ENCODE measurements around the gene SLC7A5. TPM values are rescaled to one million over a fixed set of nuclear protein-coding genes. Genes with fewer than 3 reads are reported as not detected.
"Not testable (repeated sequence)": the region's sequence is repeated elsewhere in the genome, so short reads cannot be mapped to it uniquely, and the experiment has no call there.

SLC7A5 gene
- total and polyA plus RNA-seq, 2 donors = 3.2 to 27.3 TPM

DNA sequence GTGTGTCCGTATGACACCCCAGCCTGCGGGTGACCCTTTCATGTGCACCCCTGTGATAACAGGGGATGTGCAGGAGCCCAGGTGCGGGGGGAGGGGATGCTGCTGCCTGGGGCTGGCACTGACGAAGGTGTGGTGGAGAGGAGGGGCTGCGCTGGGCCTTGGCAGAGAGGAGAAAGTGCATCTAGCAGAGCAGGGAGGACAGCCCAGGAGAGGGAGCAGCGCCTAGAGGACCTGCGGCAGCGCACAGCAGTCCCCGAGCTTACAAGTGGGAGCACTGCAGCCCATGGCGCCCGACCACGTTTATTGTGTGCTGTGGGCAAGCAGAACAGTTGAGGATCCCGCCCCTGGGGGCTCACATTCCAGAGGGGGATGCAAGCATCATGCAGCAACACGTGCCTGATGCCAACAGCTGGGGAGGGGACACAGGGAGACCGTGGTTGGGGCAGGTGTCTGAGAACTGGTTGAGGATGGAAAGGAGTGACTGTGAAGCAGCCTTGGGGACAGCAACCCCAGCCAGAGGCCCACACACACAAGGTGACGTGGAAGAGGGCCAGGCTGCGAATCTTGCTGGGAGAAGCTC is 10.9 kb upstream of the SLC7A5 start:
- H3K4me3 ChIP-seq (ENCODE audit: low read depth, low read length) = no peak overlapping the region
- 68% methylated on average over 17 of the region's 17 CpGs for WGBS
- H3K4me1 ChIP-seq (ENCODE audit: insufficient read depth) = no peaks in the 10 kb centered on the region
- no peaks in the 10 kb centered on the region for H3K36me3 ChIP-seq (ENCODE audit: insufficient read depth)
- DNase-seq (ENCODE audit: extremely low spot score) = no peak
- H3K27ac ChIP-seq (ENCODE audit: low read depth) = no peak overlapping the region

DNA sequence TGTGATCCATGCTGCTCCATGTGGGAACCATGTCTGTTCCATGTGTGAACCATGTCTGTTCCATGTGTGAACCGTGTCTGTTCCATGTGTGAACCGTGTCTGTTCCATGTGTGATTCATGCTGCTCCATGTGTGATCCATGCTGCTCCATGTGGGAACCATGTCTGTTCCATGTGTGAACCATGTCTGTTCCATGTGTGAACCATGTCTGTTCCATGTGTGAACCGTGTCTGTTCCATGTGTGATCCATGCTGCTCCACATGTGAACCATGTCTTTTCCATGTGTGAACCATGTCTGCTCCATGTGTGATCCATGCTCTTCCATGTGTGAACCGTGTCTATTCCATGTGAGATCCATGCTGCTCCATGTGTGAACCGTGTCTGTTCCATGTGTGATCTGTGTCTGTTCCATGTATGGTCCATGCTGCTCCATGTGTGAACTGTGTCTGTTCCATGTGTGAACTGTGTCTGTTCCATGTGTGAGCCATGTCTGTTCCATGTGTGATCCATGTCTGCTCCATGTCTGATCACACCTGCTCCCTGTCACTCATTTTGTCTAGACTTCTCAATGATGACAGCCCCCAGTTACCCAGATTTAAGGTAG is 10.2 kb upstream of the SLC7A5 start:
- H3K4me3 ChIP-seq (ENCODE audit: low read depth, low read length); H3K36me3 ChIP-seq (ENCODE audit: insufficient read depth); H3K4me1 ChIP-seq (ENCODE audit: insufficient read depth); H3K27ac ChIP-seq (ENCODE audit: low read depth); DNase-seq (ENCODE audit: extremely low spot score): not testable (repeated sequence)
- WGBS = 95% methylated on average over 5 of the region's 5 CpGs

DNA sequence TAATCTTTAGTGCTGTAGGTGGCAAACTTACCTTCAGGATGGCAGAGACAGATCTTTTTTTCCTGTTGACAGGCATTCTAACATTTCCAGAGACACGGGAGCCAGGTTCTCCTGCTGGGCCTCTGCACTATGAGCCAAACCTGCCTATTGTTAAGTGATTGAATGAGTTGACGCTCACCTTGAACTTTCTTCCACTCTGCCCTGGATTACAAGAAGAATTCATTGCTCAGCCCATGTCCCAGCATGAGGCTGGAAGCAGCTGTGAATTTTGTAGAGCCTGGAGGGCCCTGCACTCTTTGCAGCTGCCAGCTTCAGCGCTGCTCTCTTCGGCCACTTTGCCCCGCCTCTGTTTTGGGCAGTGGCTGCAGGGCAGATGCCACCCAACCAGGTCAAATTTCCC is 9.4 kb upstream of the SLC7A5 start:
- DNase-seq (ENCODE audit: extremely low spot score) = no peak
- WGBS = 75% methylated on average over 5 of the region's 5 CpGs
- no peaks in the 10 kb centered on the region for H3K36me3 ChIP-seq (ENCODE audit: insufficient read depth)
- no peaks in the 10 kb centered on the region for H3K4me1 ChIP-seq (ENCODE audit: insufficient read depth)
- H3K27ac ChIP-seq (ENCODE audit: low read depth) = no peak overlapping the region
- H3K4me3 ChIP-seq (ENCODE audit: low read depth, low read length) = no peak overlapping the region

DNA sequence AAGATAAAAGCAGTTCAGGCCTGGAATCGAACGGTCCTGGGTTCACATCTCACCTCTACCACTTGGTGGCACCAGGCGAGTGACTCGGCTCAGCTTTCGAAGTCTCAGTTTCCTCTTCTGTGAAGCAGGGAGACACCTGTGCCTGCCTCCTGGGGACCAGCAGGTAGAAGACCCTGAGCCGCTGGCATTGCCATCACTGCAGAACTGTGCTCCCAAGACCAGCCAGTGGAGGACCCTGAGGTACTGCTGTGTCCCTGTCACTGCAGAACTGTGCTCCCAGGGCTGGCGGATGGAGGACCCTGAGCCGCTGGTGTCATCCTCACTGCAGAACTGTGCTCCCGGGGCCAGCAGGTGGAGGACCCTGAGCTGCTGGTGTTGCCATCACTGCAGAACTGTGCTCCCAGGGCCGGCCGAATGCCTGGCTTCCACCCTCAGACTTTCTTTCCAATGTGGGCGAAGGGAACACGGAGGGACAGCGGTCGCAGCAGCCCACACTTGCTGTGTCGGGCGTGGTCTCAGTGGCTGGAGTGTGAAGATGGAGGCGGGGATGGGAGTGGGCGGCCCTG is 8.7 kb upstream of the SLC7A5 start:
- no peaks in the 10 kb centered on the region for H3K36me3 ChIP-seq (ENCODE audit: insufficient read depth)
- 83% methylated on average over 19 of the region's 19 CpGs for WGBS
- no peak overlapping the region for H3K27ac ChIP-seq (ENCODE audit: low read depth)
- H3K4me3 ChIP-seq (ENCODE audit: low read depth, low read length) = no peak overlapping the region
- DNase-seq (ENCODE audit: extremely low spot score) = no peak
- H3K4me1 ChIP-seq (ENCODE audit: insufficient read depth) = no peaks in the 10 kb centered on the region

DNA sequence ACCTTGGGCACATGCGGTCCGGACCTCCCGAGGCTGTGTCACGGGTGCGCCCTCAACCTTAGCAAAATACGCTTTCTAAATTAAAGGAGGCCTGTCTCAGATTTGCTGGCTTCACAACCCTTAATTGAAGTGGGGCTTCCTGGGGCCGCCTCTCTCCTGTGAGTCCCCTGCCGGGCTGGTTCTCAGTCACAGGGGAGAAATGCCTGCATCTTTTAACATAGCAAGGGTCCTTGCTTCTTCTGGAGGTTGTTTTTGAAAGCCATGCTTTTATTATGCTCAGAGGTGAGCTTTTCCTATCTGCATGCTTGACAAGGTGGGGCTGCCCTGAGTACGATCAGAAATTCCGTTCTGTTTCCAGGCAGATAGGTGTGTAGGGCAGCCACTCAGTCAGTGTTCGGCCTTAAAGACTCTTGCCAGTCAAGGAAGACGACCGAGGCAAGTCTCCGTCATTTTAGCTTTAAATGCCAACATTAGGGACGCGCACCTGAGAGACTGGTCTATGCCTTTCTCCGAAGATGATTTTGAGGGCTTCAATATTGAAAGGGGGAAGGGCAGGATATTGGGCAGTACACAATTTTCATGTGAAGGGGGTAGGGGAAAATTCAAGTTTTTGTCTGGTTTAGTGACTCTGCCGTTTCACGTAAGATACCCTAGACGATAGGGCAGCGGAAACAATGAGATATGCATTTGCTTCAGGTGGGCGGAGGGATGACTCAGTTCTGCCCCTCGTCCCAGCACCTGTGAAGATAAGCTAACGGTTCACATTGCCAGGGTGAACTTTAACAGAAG is 5.5 kb upstream of the SLC7A5 start:
- Histone ChIP-seq H3K4me1 (ENCODE audit: insufficient read depth) (no peaks in the 10 kb centered on the region), H3K36me3 (ENCODE audit: insufficient read depth) (no peaks in the 10 kb centered on the region), H3K4me3 (ENCODE audit: low read depth, low read length) (no peak overlapping the region), H3K27ac (ENCODE audit: low read depth) (no peak overlapping the region)
- WGBS = 46% methylated on average over 24 of the region's 24 CpGs
- no peak for DNase-seq (ENCODE audit: extremely low spot score)

DNA sequence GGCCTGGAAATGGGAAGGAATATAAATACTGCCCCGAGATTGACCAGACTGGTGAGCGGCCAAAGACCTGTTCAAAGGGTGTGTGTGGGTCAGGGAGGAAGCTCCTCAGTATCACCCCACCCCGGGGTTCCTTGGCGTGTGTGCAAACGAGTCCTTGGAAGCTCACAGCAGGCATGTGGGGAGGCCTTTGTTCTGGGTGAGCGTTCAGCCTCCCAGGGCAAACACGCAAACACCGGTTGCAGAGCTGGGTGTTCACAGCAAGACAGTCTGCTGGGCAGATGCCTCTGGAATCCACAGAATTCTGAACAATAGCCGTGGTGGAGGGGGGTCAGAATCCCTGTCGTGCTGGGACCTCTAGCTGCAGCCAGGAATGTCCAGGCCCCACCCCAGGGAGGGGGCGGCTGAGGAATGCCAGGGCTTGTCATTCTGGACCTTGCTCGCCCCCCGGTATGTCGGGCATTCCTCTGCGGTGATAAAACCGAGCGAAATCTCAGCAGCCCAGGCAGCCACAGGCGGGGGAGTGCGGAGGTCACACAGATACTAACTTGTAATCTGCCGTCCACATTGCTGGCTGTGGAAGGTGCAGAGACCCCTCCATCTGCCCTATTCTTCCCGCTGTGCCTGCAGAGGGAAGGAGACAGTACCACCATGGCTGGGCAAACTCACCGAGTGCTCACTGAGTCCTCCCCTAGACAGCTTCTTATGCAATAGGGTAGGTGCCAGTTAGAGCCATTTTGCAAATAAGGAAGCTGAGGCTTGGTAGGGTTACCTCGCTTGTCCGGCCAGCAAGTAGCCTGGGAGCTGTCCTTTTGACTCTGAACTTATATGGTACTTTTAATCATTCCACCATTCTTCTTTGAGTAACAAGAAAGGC is 1.3 kb upstream of the SLC7A5 start:
- not testable (repeated sequence) for H3K36me3 ChIP-seq (ENCODE audit: insufficient read depth); H3K4me3 ChIP-seq (ENCODE audit: low read depth, low read length); H3K27ac ChIP-seq (ENCODE audit: low read depth)

DNA sequence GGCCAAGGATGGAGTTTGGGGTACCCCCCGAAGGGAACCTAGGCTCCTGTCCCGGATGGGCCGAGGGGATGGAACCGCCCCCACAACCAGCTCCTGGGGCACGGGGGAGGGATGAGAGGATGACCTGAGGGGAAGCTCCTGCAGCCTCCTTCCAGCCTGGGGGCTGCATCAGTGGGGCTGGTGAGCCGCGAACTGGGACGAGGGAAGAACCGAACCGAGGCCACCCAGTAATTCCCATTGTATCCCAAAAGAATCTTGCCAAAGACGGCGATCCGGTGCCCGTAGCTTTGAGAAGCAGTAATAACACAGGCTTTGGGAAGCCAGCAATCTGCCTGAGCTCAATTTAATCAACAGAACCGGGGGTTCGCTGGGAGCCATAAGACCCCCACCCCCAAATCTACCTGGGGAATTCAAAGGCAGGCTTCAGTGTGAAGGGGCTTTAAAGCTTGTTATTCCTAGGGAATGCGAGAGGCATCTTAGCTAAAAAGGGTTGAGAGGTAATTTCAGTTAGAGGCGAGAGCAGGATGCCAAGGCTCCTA is 641 bp upstream of the SLC7A5 start:
- WGBS = 83% methylated on average over 18 of the region's 18 CpGs
- not testable (repeated sequence) for H3K4me1 ChIP-seq (ENCODE audit: insufficient read depth); H3K36me3 ChIP-seq (ENCODE audit: insufficient read depth); DNase-seq (ENCODE audit: extremely low spot score); H3K4me3 ChIP-seq (ENCODE audit: low read depth, low read length); H3K27ac ChIP-seq (ENCODE audit: low read depth)

More for the DNA sequence above, 1.3 kb upstream of the SLC7A5 start:
- H3K4me1 ChIP-seq (ENCODE audit: insufficient read depth); DNase-seq (ENCODE audit: extremely low spot score): not testable (repeated sequence)
- 70% methylated on average over 23 of the region's 24 CpGs for WGBS

DNA sequence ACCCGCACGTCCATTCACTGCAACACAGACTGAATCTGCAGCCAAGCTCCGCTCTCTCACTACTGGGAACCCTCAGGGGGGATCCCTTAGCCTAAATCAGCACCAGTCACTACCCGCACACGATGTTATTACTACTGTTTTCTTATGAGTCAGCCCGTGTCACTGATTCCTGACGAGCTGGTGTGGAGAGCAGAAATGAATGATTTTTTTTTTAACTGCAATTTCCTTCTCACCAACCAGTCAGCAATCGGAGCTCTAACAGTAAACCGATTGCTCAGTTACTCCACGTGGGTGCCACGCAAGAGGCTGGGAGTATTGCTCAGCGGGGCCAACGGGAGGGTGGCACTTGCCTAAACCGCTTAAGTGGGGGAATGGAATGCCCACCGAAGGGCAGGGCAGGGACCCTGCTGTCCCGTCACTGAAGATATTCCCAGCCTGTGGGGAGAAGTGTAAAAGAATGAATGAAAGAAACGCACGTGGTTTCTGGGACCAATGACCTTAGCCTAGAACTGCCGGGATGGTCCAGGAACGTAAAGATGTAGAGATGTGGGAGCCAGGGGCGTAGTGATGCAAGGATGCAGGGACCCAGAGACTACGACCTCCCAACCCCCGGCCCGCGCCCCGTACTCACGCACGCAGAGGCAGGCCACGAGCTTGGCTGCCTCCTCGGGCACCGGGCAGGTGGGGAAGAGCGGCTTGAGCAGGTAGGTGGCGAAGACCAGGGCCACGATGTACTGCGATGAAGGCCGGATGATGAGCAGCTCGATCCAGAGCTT is 865 bp downstream of the SLC7A5 start:
- H3K27ac ChIP-seq (ENCODE audit: low read depth); DNase-seq (ENCODE audit: extremely low spot score); H3K4me1 ChIP-seq (ENCODE audit: insufficient read depth); H3K36me3 ChIP-seq (ENCODE audit: insufficient read depth): not testable (repeated sequence)
- WGBS = 8% methylated on average over 37 of the region's 37 CpGs
- peak overlapping the region; percentile 30 for H3K4me3 ChIP-seq (ENCODE audit: low read depth, low read length)

DNA sequence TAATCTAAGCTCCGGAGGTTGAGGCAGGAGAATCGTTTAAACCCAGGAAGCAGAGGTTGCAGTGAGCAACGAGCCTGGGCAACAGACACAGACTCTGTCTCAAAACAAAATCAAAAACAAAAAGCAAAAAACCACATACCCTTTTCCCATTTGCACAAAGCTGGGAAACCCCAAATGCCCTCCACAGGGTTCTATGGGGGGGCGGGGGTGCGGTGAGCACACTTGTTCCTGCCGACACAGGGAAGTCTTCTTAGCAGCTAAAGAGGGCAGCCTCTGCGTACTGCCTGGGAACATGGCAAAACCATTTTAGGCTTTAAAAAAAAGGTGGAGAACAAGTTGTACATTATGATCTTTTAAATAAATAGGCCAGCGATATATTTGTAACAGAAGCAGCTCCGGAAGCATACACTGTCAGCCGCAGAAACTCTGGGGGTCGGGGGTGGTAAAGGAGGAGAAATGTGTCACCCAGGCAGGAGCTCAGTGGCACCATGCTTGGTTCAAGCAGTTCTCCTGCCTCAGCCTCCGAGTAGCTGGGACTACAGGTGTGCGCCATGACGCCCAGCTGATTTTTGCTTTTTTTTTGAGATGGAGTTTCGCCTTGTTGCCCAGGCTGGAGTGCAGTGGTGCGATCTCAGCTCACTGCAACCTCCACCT is 3.3 kb downstream of the SLC7A5 start:
- DNase-seq (ENCODE audit: extremely low spot score); H3K4me1 ChIP-seq (ENCODE audit: insufficient read depth); H3K36me3 ChIP-seq (ENCODE audit: insufficient read depth); H3K4me3 ChIP-seq (ENCODE audit: low read depth, low read length); H3K27ac ChIP-seq (ENCODE audit: low read depth): not testable (repeated sequence)
- WGBS = 78% methylated on average over 16 of the region's 16 CpGs

DNA sequence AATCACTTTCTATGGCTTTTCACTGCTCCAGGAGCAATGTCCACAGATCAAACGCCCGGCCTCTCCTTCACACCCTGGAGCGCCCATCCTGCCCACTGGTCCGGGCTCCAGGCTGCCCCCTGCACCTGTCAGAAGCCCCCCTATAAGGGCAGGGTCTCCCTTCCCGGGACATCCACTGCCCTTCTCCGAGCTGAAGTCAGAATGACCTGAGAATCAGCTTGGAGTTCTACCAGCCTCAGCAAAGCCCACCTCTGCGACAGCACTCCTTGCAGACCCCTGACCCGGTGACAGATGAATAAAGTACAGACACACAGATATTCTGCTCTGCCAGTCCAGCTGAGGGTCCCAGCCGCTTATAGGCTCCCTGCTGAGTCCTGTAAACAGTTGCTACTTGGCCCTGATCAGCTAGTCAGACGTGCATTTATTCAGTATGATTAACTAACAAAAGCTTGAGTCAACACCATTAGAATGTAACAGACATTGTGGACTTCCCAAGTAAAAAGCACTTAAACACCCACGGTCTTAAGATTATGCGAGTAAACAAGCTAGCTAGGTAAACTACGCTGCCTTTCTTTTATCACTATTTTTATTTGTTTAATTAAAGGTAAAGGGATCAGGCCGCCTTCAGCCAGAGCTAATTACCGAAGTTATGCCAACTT is 4.8 kb downstream of the SLC7A5 start:
- Histone ChIP-seq H3K4me3 (ENCODE audit: low read depth, low read length) (no peak overlapping the region), H3K36me3 (ENCODE audit: insufficient read depth) (no peaks in the 10 kb centered on the region), H3K27ac (ENCODE audit: low read depth) (no peak overlapping the region), H3K4me1 (ENCODE audit: insufficient read depth) (no peaks in the 10 kb centered on the region)
- 76% methylated on average over 15 of the region's 15 CpGs for WGBS
- DNase-seq (ENCODE audit: extremely low spot score) = no peak

DNA sequence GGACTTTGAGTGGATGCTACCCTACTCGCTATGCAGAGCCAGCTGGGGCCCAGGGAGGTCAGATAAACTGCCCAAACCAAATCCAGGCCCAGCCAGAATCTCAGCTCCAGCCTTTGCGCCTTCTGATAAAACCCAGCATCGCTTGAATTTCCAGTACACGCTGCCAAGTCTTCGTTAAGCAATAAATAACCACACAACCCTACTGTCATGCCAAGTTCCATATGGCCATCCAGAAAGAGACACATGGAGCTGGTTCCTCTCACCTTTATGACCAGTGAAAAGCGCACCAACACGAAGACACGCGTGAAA is 6.0 kb downstream of the SLC7A5 start:
- WGBS = 51% methylated on average over 9 of the region's 9 CpGs
- not testable (repeated sequence) for H3K4me1 ChIP-seq (ENCODE audit: insufficient read depth)

More for the DNA sequence above, 6.0 kb downstream of the SLC7A5 start:
- not testable (repeated sequence) for DNase-seq (ENCODE audit: extremely low spot score); H3K27ac ChIP-seq (ENCODE audit: low read depth); H3K4me3 ChIP-seq (ENCODE audit: low read depth, low read length); H3K36me3 ChIP-seq (ENCODE audit: insufficient read depth)
